T47D (cell line): ENCODE results near the gene SLC25A11.

ENCODE experiments used
- DNase-seq, 2 experiments: peaks; one replicate each; pipeline versions ENCODE4 v3.0.0 to v3.0.0-alpha.2; 2011 to 2012; ENCODE audit warnings: low read depth in 1 of 2, low spot score in 1 of 2
- JUND ChIP-seq: IDR thresholded peaks from 2 replicates; pipeline ENCODE4 v1.6.1; 2012; ENCODE audit warnings: low read depth
- in situ Hi-C: cut with HindIII; loops from 2 replicates; pipeline ENCODE4 v1.10.0; 2016; ENCODE audit warnings: low sequenced_read_pairs, low pct_unique_long_range_greater_than_20kb

SLC25A11 gene

GRCh38 chr17:4956493-4957061, 16.7 kb upstream of the SLC25A11 start:
- no peak for TF ChIP-seq JUND
- in situ Hi-C loops: no loop called here

GRCh38 chr17:4955091-4955490, 15.2 kb upstream of the SLC25A11 start:
- in situ Hi-C loops: no loop called here
- no peak for TF ChIP-seq JUND
- no peak for DNase-seq

More at GRCh38 chr17:4956493-4957061, 16.7 kb upstream of the SLC25A11 start:
- no peak for DNase-seq

GRCh38 chr17:4953451-4953961, 13.7 kb upstream of the SLC25A11 start:
- TF ChIP-seq JUND: no peak
- DNase-seq: no peak
- in situ Hi-C loops: no loop called here

GRCh38 chr17:4951486-4951885, 11.6 kb upstream of the SLC25A11 start:
- no peak for DNase-seq
- in situ Hi-C loops: no loop called here
- TF ChIP-seq JUND: no peak

- DNase-seq: no peak
- TF ChIP-seq JUND: no peak
- in situ Hi-C loops: no loop called here
Measured at GRCh38 chr17:4950746-4951204, 10.9 kb upstream of the SLC25A11 start, which contains the start of gene ENO3. Gene ENO3, plus strand, starts transcription at chr17:4951119. Its CDS starts 711 bp downstream, at chr17:4951830.

GRCh38 chr17:4950075-4950745, 10.4 kb upstream of the SLC25A11 start:
- DNase-seq: no peak
- in situ Hi-C loops: no loop called here
- no peak for TF ChIP-seq JUND

- TF ChIP-seq JUND: no peak
- in situ Hi-C loops: no loop called here
- peak in 1 of 2 experiments; percentile 76 for DNase-seq
Measured at GRCh38 chr17:4949321-4950074, 9.7 kb upstream of the SLC25A11 start.

GRCh38 chr17:4948931-4949320, 9.1 kb upstream of the SLC25A11 start:
- in situ Hi-C loops: no loop called here
- DNase-seq: peak; percentile 84 to 89
- no peak for TF ChIP-seq JUND

- in situ Hi-C loops: no loop called here
- DNase-seq: peak; percentile 81 to 92
- no peak for TF ChIP-seq JUND
Measured at GRCh38 chr17:4948166-4948930, 8.5 kb upstream of the SLC25A11 start, which contains the start of gene PFN1. Gene PFN1, minus strand, starts transcription at chr17:4948530. Its CDS starts 136 bp downstream, at chr17:4948394.

GRCh38 chr17:4947411-4948165, 7.7 kb upstream of the SLC25A11 start:
- peak in 1 of 2 experiments; percentile 47 for DNase-seq
- in situ Hi-C loops: no loop called here
- no peak for TF ChIP-seq JUND

- in situ Hi-C loops: no loop called here
Measured at GRCh38 chr17:4947010-4947410, 7.2 kb upstream of the SLC25A11 start.

More at GRCh38 chr17:4947010-4947410, 7.2 kb upstream of the SLC25A11 start:
- TF ChIP-seq JUND: no peak
- no peak for DNase-seq
